ENCODE data around the gene ASIC3.
"Not testable (repeated sequence)": the region's sequence is repeated elsewhere in the genome, so short reads cannot be mapped to it uniquely, and the experiment has no call there.

ASIC3 gene

GRCh38 chr7:151047976-151048815, at the start of gene ASIC3:
TSS of gene ASIC3 (plus strand) at chr7:151048531. CDS start at chr7:151048886, 355 bp downstream.
- no peak for DNase-seq (ENCODE audit: low spot score)

GRCh38 chr7:150999001-150999400, 49.3 kb upstream of the ASIC3 start:
- no peak for DNase-seq (ENCODE audit: low spot score)

GRCh38 chr7:150999497-151000230, 48.7 kb upstream of the ASIC3 start:
- no peak for DNase-seq (ENCODE audit: low spot score)

- DNase-seq (ENCODE audit: low spot score) = no peak
These were observed 47.3 kb upstream of the ASIC3 start for GRCh38 chr7:151000897-151001495.

GRCh38 chr7:151001546-151001945, 46.8 kb upstream of the ASIC3 start:
- DNase-seq (ENCODE audit: low spot score) = no peak

GRCh38 chr7:151003572-151003971, 44.8 kb upstream of the ASIC3 start:
- DNase-seq (ENCODE audit: low spot score) = no peak

- DNase-seq (ENCODE audit: low spot score) = no peak
These were observed 42.8 kb upstream of the ASIC3 start for GRCh38 chr7:151005566-151005965.

GRCh38 chr7:151006590-151007300, 41.6 kb upstream of the ASIC3 start:
- DNase-seq (ENCODE audit: low spot score) = no peak

- no peak for DNase-seq (ENCODE audit: low spot score)
These were observed 40.8 kb upstream of the ASIC3 start for GRCh38 chr7:151007469-151007898.

- no peak for DNase-seq (ENCODE audit: low spot score)
These were observed 40.2 kb upstream of the ASIC3 start for GRCh38 chr7:151008143-151008510.

- DNase-seq (ENCODE audit: low spot score) = no peak
These were observed 39.6 kb upstream of the ASIC3 start for GRCh38 chr7:151008511-151009323.

- DNase-seq (ENCODE audit: low spot score) = no peak
These were observed 38.8 kb upstream of the ASIC3 start for GRCh38 chr7:151009327-151010036.

- no peak for DNase-seq (ENCODE audit: low spot score)
These were observed 38.4 kb upstream of the ASIC3 start for GRCh38 chr7:151010037-151010306.

GRCh38 chr7:151010307-151011096, 37.8 kb upstream of the ASIC3 start:
- no peak for DNase-seq (ENCODE audit: low spot score)

GRCh38 chr7:151011097-151011409, 37.3 kb upstream of the ASIC3 start:
- no peak for DNase-seq (ENCODE audit: low spot score)

- not testable (repeated sequence) for DNase-seq (ENCODE audit: low spot score)
These were observed 36.7 kb upstream of the ASIC3 start for GRCh38 chr7:151011616-151012015.

- no peak for DNase-seq (ENCODE audit: low spot score)
These were observed 36.2 kb upstream of the ASIC3 start for GRCh38 chr7:151012031-151012692.

GRCh38 chr7:151012911-151013347, 35.4 kb upstream of the ASIC3 start:
- DNase-seq (ENCODE audit: low spot score) = no peak

GRCh38 chr7:151013356-151013732, 35.0 kb upstream of the ASIC3 start:
- DNase-seq (ENCODE audit: low spot score) = no peak

All from left forelimb (tissue), 1 donor.